A549 (cell line): ENCODE results near the gene ZNF599. TPM values are rescaled to one million over a fixed set of nuclear protein-coding genes. Genes with fewer than 3 reads are reported as not detected.

Source experiments
- ATAC-seq, 2 experiments: fragments of 200-7000 bp in 1 of 2; fragments of >200 bp in 1 of 2; cut with Nextera tagmentation in 1 of 2; cut with Tn5 transposase in 1 of 2; 3 replicates each; pipeline versions ENCODE4 v1.8.0 to v1.9.1; 2018 to 2020; ENCODE audit warnings: mild to moderate bottlenecking in 1 of 2, moderate library complexity in 1 of 2
- CTCF ChIA-PET: fragments of 300-600 bp; sonication (Branson Sonifier 250); formaldehyde crosslinking; extraction: SDS; loops from one replicate; lab custom pipeline; 2021; ENCODE audit warnings: antibody characterized with exemption, inconsistent platforms; lab: Yijun Ruan, JAX
- POLR2A ChIA-PET: fragments of 350-600 bp; formaldehyde crosslinking; extraction: SDS; loops from one replicate; lab custom pipeline; 2021; ENCODE audit warnings: antibody characterized with exemption, inconsistent platforms; lab: Yijun Ruan, JAX
- DNase-seq, 2 experiments: peaks; one replicate each; pipeline versions ENCODE4 v3.0.0 to v3.0.0-alpha.2; 2011 to 2016; ENCODE audit warnings: low read depth in 1 of 2, low spot score in 1 of 2
- FAIRE-seq: peaks from 2 replicates; lab custom pipeline; 2011; peaks lifted over from hg19 to GRCh38; lab: Jason Lieb, UNC
- H3K27ac ChIP-seq, 2 experiments: fragments of >200 bp; sonication (Bioruptor Twin); formaldehyde crosslinking; 3 replicates each; pipeline ENCODE4 v1.5.1; 2016 to 2017
- H3K4me1 ChIP-seq: fragments of >200 bp; sonication (Bioruptor Twin); formaldehyde crosslinking; 3 replicates; pipeline ENCODE4 v1.6.1; 2016
- H3K4me2 ChIP-seq: fragments of >200 bp; sonication (Bioruptor Twin); formaldehyde crosslinking; 3 replicates; pipeline ENCODE4 v1.6.1; 2016
- H3K4me3 ChIP-seq: fragments of >200 bp; sonication (Bioruptor Twin); formaldehyde crosslinking; 3 replicates; pipeline ENCODE4 v1.5.1; 2016
- H3K9me3 ChIP-seq: fragments of >200 bp; sonication (Bioruptor Twin); formaldehyde crosslinking; 3 replicates; pipeline ENCODE4 v1.6.1; 2016
- BHLHE40 ChIP-seq: IDR thresholded peaks from 2 replicates; pipeline ENCODE4 v1.6.1; 2012; ENCODE audit warnings: low read depth, low read length, inconsistent platforms
- CBX2 ChIP-seq: fragments of 200-600 bp; sonication (generic); IDR thresholded peaks from 2 replicates; pipeline ENCODE4 v1.6.1; 2016; ENCODE audit warnings: low read depth, mild to moderate bottlenecking, borderline replicate concordance
- CHD2 ChIP-seq: fragments of 150-350 bp; IDR thresholded peaks from 2 replicates; pipeline ENCODE4 v1.6.1; 2014; ENCODE audit warnings: low read length; ENCODE audit not compliant: partially characterized antibody
- CHD4 ChIP-seq: fragments of 200-600 bp; sonication (generic); IDR thresholded peaks from 2 replicates; pipeline ENCODE4 v1.6.1; 2016; ENCODE audit warnings: antibody characterized with exemption, mild to moderate bottlenecking, borderline replicate concordance
- EHF ChIP-seq: fragments of 250-450 bp; sonication (Bioruptor Pico); IDR thresholded peaks from 2 replicates; pipeline ENCODE4 v1.5.0; 2020; ENCODE audit warnings: mild to moderate bottlenecking
- EHMT2 ChIP-seq: fragments of 200-600 bp; sonication (generic); IDR thresholded peaks from 2 replicates; pipeline ENCODE4 v1.6.1; 2016; ENCODE audit warnings: antibody characterized with exemption, low read depth, mild to moderate bottlenecking, moderate library complexity
- ESRRA ChIP-seq: fragments of 150-350 bp; IDR thresholded peaks from 2 replicates; pipeline ENCODE4 v1.6.1; 2014; ENCODE audit warnings: mild to moderate bottlenecking, low read length, borderline replicate concordance
- FOSL2 ChIP-seq, 2 experiments: fragments of 450-650 bp in 1 of 2; fragments of >200 bp in 1 of 2; sonication (Bioruptor Twin) in 1 of 2; formaldehyde crosslinking; IDR thresholded peaks; 2 replicates each; pipeline versions ENCODE4 v1.5.0 to v1.6.1; 2016 to 2020; ENCODE audit warnings: mild to moderate bottlenecking in 1 of 2, moderate library complexity in 1 of 2
- FOXS1 ChIP-seq: fragments of 250-450 bp; sonication (Bioruptor Pico); IDR thresholded peaks from 2 replicates; pipeline ENCODE4 v1.5.0; 2020; ENCODE audit warnings: mild to moderate bottlenecking, moderate library complexity
- HDAC2 ChIP-seq: fragments of 200-600 bp; sonication (generic); IDR thresholded peaks from 2 replicates; pipeline ENCODE4 v1.6.1; 2016
- HOXB13 ChIP-seq: fragments of 250-450 bp; sonication (Bioruptor Pico); IDR thresholded peaks from 2 replicates; pipeline ENCODE4 v1.5.0; 2020; ENCODE audit warnings: low read depth, mild to moderate bottlenecking, moderate library complexity
- HOXB5 ChIP-seq: fragments of 250-450 bp; sonication (Bioruptor Pico); IDR thresholded peaks from 2 replicates; pipeline ENCODE4 v1.5.0; 2020; ENCODE audit warnings: mild to moderate bottlenecking, moderate library complexity
- JUNB ChIP-seq: fragments of >200 bp; sonication (Bioruptor Twin); formaldehyde crosslinking; IDR thresholded peaks from 2 replicates; pipeline ENCODE4 v1.6.1; 2016
- KDM1A ChIP-seq: fragments of 200-600 bp; sonication (generic); IDR thresholded peaks from 2 replicates; pipeline ENCODE4 v1.6.1; 2016; ENCODE audit warnings: low read depth, mild to moderate bottlenecking
- KDM5A ChIP-seq: fragments of 200-600 bp; sonication (generic); IDR thresholded peaks from 2 replicates; pipeline ENCODE4 v1.6.1; 2016; ENCODE audit warnings: antibody characterized with exemption, mild to moderate bottlenecking
- MAFK ChIP-seq: fragments of 450-650 bp; IDR thresholded peaks from 2 replicates; pipeline ENCODE4 v1.6.1; 2014; ENCODE audit not compliant: partially characterized antibody
- MAZ ChIP-seq: fragments of 150-350 bp; IDR thresholded peaks from 2 replicates; pipeline ENCODE4 v1.6.1; 2014; ENCODE audit warnings: antibody characterized with exemption, low read depth, low read length, borderline replicate concordance
- MYC ChIP-seq: IDR thresholded peaks from 2 replicates; pipeline ENCODE4 v1.6.1; 2012; ENCODE audit warnings: mild to moderate bottlenecking, inconsistent platforms, low read length, improper control_type of control experiment, borderline replicate concordance
- NFE2L2 ChIP-seq: fragments of 150-350 bp; conservative IDR thresholded peaks from 2 replicates; pipeline ENCODE4 v1.6.1; 2014; ENCODE audit warnings: low read length
- PHF8 ChIP-seq: fragments of 200-600 bp; sonication (generic); IDR thresholded peaks from 2 replicates; pipeline ENCODE4 v1.6.1; 2016; ENCODE audit warnings: low read depth, mild to moderate bottlenecking, antibody characterized with exemption, moderate library complexity, borderline replicate concordance
- RAD21 ChIP-seq, 2 experiments: fragments of >200 bp in 1 of 2; sonication (Bioruptor Twin) in 1 of 2; formaldehyde crosslinking in 1 of 2; IDR thresholded peaks in 1 of 2; conservative IDR thresholded peaks in 1 of 2; 2 replicates in 1 of 2; 3 replicates in 1 of 2; pipeline ENCODE4 v1.6.1; 2012 to 2018; ENCODE audit warnings: inconsistent platforms in 1 of 2
- RARB ChIP-seq: fragments of 250-450 bp; sonication (Bioruptor Pico); IDR thresholded peaks from 2 replicates; pipeline ENCODE4 v1.8.0; 2021; ENCODE audit warnings: mild to moderate bottlenecking, moderate library complexity
- RFX5 ChIP-seq: fragments of 450-650 bp; IDR thresholded peaks from 2 replicates; pipeline ENCODE4 v1.7.1; 2014; ENCODE audit warnings: antibody characterized with exemption, mild to moderate bottlenecking, moderate library complexity
- RNF2 ChIP-seq: fragments of 200-600 bp; sonication (generic); IDR thresholded peaks from 2 replicates; pipeline ENCODE4 v1.6.1; 2016; ENCODE audit warnings: low read depth, mild to moderate bottlenecking, antibody characterized with exemption, moderate library complexity, borderline replicate concordance
- SMC3 ChIP-seq: fragments of >200 bp; sonication (Bioruptor Twin); formaldehyde crosslinking; IDR thresholded peaks from 3 replicates; pipeline ENCODE4 v1.6.1; 2018; ENCODE audit warnings: inconsistent platforms
- SREBF2 ChIP-seq: fragments of 450-650 bp; IDR thresholded peaks from 2 replicates; pipeline ENCODE4 v1.6.1; 2014; ENCODE audit warnings: mild to moderate bottlenecking, moderate library complexity
- TFCP2L1 ChIP-seq: fragments of 250-450 bp; sonication (Bioruptor Pico); IDR thresholded peaks from 2 replicates; pipeline ENCODE4 v1.5.0; 2021; ENCODE audit warnings: mild to moderate bottlenecking
- TP53 ChIP-seq: fragments of 250-450 bp; sonication (Bioruptor Pico); IDR thresholded peaks from 2 replicates; pipeline ENCODE4 v1.5.0; 2021; ENCODE audit warnings: mild to moderate bottlenecking, moderate library complexity
- ZFP36 ChIP-seq: fragments of 450-650 bp; IDR thresholded peaks from 2 replicates; pipeline ENCODE4 v1.6.1; 2014; ENCODE audit warnings: borderline replicate concordance; ENCODE audit not compliant: partially characterized antibody
- ZSCAN20 ChIP-seq: fragments of 250-450 bp; sonication (Bioruptor Pico); IDR thresholded peaks from 2 replicates; pipeline ENCODE4 v1.8.0; 2022; ENCODE audit warnings: mild to moderate bottlenecking, moderate library complexity
- WGBS: methylation state at CpG from one replicate; pipeline ENCODE4 v1.1.6; 2017; ENCODE audit errors: missing lambda C conversion rate; 5-methylcytosine and 5-hydroxymethylcytosine counted together
- polyA minus RNA-seq: library from RNA; depleted of rRNA, polyadenylated mRNA; stranded (reverse); fragments of >200 nt; gene quantifications from 2 replicates; pipeline ENCODE4 v1.2.3, GENCODE V29; 2011; rRNA and poly(A)+ RNA removed
- polyA plus RNA-seq, 4 experiments: library from polyadenylated mRNA; depleted of rRNA in 3 of 4; stranded (reverse); fragments of >200 nt; fragmentation: RNase III in 1 of 4; extraction: RNeasy Plus Mini Kit Qiagen cat#74134 plus additional on column Dnase treatment in 1 of 4; gene quantifications; 2 replicates in 3 of 4; 3 replicates in 1 of 4; pipeline ENCODE4 v1.2.3, GENCODE V29; 2011 to 2017
- TF ChIP-seq, protein P1 (sequence below): fragments of >200 bp; sonication (Bioruptor Twin); formaldehyde crosslinking; IDR thresholded peaks from 2 replicates; pipeline ENCODE4 v1.6.1; 2016
- TF ChIP-seq, protein P2 (sequence below): fragments of 200-600 bp; sonication (generic); IDR thresholded peaks from 2 replicates; pipeline ENCODE4 v1.6.1; 2016; ENCODE audit warnings: antibody characterized with exemption, mild to moderate bottlenecking, moderate library complexity
- TF ChIP-seq, protein P3 (sequence below): IDR thresholded peaks from 2 replicates; pipeline ENCODE4 v1.6.1; 2012
- TF ChIP-seq, protein P4 (sequence below): fragments of 250-450 bp; sonication (Bioruptor Pico); IDR thresholded peaks from 2 replicates; pipeline ENCODE4 v1.5.0; 2021; ENCODE audit warnings: mild to moderate bottlenecking, moderate library complexity, borderline replicate concordance

The ZNF599 gene
- polyA plus RNA-seq (2011; rRNA removed) (3.5 and 3.9 TPM in 2 replicates), polyA plus RNA-seq (2017; fragmentation: RNase III; extraction: RNeasy Plus Mini Kit Qiagen cat#74134 plus additional on column Dnase treatment) (2.6 to 2.8 TPM (median 2.8 TPM) in 3 replicates), polyA minus RNA-seq (1.5 and 1.6 TPM in 2 replicates)
- polyA plus RNA-seq (2012; cell fraction: cytosol; rRNA removed): 4.3 and 4.7 TPM in 2 replicates
- 2.9 and 4.1 TPM in 2 replicates for polyA plus RNA-seq (2012; cell fraction: nucleus; rRNA removed)

DNA sequence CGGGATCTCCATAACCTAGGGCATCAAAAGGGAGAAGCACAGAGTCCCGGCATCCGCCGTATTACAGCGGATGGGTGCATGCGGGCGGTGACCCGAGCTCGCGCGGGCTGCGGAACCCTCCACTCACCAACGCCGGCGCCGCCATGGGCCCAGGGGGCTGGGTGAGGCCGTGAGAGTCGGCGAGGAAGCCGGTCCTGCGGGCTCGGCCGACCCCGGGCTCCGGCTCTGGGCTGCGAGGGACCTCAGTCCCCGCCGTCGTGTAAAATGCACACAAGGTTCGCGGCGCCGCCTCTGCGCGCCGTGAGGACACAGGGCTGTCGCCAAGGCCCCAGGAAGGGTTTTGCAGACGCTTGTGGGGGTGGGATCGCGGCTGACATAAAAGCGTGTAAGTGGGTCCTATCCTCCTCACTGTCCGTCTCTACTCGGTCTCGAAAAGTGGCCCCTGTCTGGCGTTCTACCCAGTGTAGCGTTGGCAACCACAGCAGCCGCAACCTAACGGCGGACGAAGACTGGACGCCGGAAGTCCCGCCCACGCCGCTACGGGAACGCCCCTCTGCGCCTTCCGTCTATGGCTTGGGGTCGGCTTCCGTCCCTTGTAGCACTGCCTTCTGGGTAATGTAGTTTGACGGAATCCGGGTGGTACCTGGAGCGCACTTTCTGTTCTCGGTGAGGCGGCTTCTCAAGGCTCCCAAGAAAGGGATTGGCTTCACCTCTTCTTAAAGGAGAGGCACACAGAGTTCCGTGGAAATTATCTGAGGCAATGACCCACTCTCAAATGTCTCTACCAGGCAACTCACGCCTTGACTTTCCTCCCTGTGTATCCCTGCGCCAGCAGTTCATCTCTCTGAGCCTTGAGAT lies at the start of gene ZNF599:
Gene ZNF599, minus strand, starts transcription at position 519 of the 858 bp plus-strand sequence. Its CDS starts 374 bp downstream, at position 145.
- 49% methylated on average over 69 of the region's 69 CpGs for WGBS
- CTCF ChIA-PET: no interaction called here
- no peak for TF ChIP-seq CHD2
- TF ChIP-seq, protein P1, sequence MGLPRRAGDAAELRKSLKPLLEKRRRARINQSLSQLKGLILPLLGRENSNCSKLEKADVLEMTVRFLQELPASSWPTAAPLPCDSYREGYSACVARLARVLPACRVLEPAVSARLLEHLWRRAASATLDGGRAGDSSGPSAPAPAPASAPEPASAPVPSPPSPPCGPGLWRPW: 0 out of 2 replicates have a peak, but pooled peaks have one; percentile 12
- TF ChIP-seq, protein P2, sequence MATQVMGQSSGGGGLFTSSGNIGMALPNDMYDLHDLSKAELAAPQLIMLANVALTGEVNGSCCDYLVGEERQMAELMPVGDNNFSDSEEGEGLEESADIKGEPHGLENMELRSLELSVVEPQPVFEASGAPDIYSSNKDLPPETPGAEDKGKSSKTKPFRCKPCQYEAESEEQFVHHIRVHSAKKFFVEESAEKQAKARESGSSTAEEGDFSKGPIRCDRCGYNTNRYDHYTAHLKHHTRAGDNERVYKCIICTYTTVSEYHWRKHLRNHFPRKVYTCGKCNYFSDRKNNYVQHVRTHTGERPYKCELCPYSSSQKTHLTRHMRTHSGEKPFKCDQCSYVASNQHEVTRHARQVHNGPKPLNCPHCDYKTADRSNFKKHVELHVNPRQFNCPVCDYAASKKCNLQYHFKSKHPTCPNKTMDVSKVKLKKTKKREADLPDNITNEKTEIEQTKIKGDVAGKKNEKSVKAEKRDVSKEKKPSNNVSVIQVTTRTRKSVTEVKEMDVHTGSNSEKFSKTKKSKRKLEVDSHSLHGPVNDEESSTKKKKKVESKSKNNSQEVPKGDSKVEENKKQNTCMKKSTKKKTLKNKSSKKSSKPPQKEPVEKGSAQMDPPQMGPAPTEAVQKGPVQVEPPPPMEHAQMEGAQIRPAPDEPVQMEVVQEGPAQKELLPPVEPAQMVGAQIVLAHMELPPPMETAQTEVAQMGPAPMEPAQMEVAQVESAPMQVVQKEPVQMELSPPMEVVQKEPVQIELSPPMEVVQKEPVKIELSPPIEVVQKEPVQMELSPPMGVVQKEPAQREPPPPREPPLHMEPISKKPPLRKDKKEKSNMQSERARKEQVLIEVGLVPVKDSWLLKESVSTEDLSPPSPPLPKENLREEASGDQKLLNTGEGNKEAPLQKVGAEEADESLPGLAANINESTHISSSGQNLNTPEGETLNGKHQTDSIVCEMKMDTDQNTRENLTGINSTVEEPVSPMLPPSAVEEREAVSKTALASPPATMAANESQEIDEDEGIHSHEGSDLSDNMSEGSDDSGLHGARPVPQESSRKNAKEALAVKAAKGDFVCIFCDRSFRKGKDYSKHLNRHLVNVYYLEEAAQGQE: no peak
- no peak for TF ChIP-seq KDM5A
- TF ChIP-seq SREBF2: no peak
- TF ChIP-seq EHMT2: no peak
- 0 out of 2 replicates have a peak, but pooled peaks have one; percentile 38 for TF ChIP-seq RNF2
- no peak for TF ChIP-seq FOXS1
- TF ChIP-seq NFE2L2: no peak
- no peak for TF ChIP-seq MAFK
- no peak for TF ChIP-seq KDM1A
- TF ChIP-seq TFCP2L1 (CRISPR knock-in tag): no peak
- 0 out of 2 replicates have a peak, but pooled peaks have one; percentile 26 for TF ChIP-seq RFX5
- TF ChIP-seq FOSL2 (IDR thresholded peaks at IDR 0.05): no peak
- no peak for TF ChIP-seq FOSL2 (CRISPR knock-in tag; IDR thresholded peaks at IDR 0.05)
- no peak for TF ChIP-seq HDAC2
- TF ChIP-seq MYC: no peak
- no peak for TF ChIP-seq HOXB5
- TF ChIP-seq ESRRA: no peak
- no peak for TF ChIP-seq TP53
- no peak for TF ChIP-seq ZFP36
- TF ChIP-seq HOXB13 (CRISPR knock-in tag): no peak
- TF ChIP-seq PHF8: no peak; the same call in none of the 2 replicates
- TF ChIP-seq BHLHE40: no peak
- TF ChIP-seq EHF (CRISPR knock-in tag): no peak
- TF ChIP-seq ZSCAN20 (CRISPR knock-in tag): no peak
- TF ChIP-seq CHD4: no peak
- no peak for TF ChIP-seq CBX2
- TF ChIP-seq SMC3: no peak
- TF ChIP-seq, protein P3, sequence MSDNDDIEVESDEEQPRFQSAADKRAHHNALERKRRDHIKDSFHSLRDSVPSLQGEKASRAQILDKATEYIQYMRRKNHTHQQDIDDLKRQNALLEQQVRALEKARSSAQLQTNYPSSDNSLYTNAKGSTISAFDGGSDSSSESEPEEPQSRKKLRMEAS: peak; percentile 89
- TF ChIP-seq, protein P4, sequence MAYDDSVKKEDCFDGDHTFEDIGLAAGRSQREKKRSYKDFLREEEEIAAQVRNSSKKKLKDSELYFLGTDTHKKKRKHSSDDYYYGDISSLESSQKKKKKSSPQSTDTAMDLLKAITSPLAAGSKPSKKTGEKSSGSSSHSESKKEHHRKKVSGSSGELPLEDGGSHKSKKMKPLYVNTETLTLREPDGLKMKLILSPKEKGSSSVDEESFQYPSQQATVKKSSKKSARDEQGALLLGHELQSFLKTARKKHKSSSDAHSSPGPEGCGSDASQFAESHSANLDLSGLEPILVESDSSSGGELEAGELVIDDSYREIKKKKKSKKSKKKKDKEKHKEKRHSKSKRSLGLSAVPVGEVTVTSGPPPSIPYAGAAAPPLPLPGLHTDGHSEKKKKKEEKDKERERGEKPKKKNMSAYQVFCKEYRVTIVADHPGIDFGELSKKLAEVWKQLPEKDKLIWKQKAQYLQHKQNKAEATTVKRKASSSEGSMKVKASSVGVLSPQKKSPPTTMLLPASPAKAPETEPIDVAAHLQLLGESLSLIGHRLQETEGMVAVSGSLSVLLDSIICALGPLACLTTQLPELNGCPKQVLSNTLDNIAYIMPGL (CRISPR knock-in tag): no peak
- no peak for TF ChIP-seq RARB (CRISPR knock-in tag)
- TF ChIP-seq MAZ: no peak
- TF ChIP-seq JUNB: no peak
- no peak for TF ChIP-seq RAD21 (conservative IDR thresholded peaks at IDR 0.05 in 1 of 2, IDR thresholded peaks at IDR 0.05 in 1 of 2)

More for the DNA sequence above, at the start of gene ZNF599:
- no peaks in the 10 kb centered on the region for H3K4me1 ChIP-seq
- peak within 1 kb of the TSS; percentile 51 for H3K4me3 ChIP-seq
- peaks cover 80% of the 10 kb centered on the region for H3K9me3 ChIP-seq
- DNase-seq (peak; percentile 71 to 91), FAIRE-seq (peak; percentile 95), ATAC-seq (peak; percentile 97 to 100)
- POLR2A ChIA-PET: no interaction called here
- peak within 1 kb of the TSS; percentile 74 for H3K4me2 ChIP-seq
- H3K27ac ChIP-seq: peak within 1 kb of the TSS; percentile 34 to 72; a peak in 5 of 6 replicates
